Omental fat pad (tissue), 4 donors: ENCODE measurements around the gene DCHS2. TPM values are rescaled to one million over a fixed set of nuclear protein-coding genes. Genes with fewer than 3 reads are reported as not detected.

ENCODE experiments used
- ATAC-seq: fragments of 150-250 bp; one replicate; pipeline ENCODE4 v1.9.1; 2016; ENCODE audit warnings: mild to moderate bottlenecking, moderate library complexity; ENCODE audit not compliant: low FRiP score
- DNase-seq: peaks from one replicate; pipeline ENCODE4 v3.0.0-alpha.2; 2019; ENCODE audit warnings: low spot score
- CTCF ChIP-seq, 3 donors: fragments of 450-650 bp; IDR thresholded peaks; one replicate each; pipeline ENCODE4 v1.5.1; 2016 to 2017; ENCODE audit warnings: antibody characterized with exemption in 3 of 3, mild to moderate bottlenecking in 3 of 3, moderate library complexity in 2 of 3
- total RNA-seq, 4 donors: library from RNA; depleted of rRNA; stranded (reverse); fragments of >200 nt; gene quantifications; one replicate each; pipeline ENCODE4 v1.1.0, GENCODE V29; 2016

The DCHS2 gene
- total RNA-seq, 4 donors from 2014 or later: 0.06 to 2.0 (median 0.72) TPM

GRCh38 chr4:154384012-154384411 lies 107.6 kb downstream of the DCHS2 start:
- no peak for TF ChIP-seq CTCF (IDR thresholded peaks at IDR 0.05)
- ATAC-seq (no peak), DNase-seq (no peak)

GRCh38 chr4:154376486-154376885 lies 115.1 kb downstream of the DCHS2 start:
- ATAC-seq (no peak), DNase-seq (no peak)
- TF ChIP-seq CTCF (IDR thresholded peaks at IDR 0.05): no peak

- no peak for DNase-seq
- TF ChIP-seq CTCF (IDR thresholded peaks at IDR 0.05): no peak
- ATAC-seq: no peak
These were observed 123.5 kb downstream of the DCHS2 start for GRCh38 chr4:154368060-154368459.

- TF ChIP-seq CTCF (IDR thresholded peaks at IDR 0.05): no peak
- no peak for DNase-seq
- ATAC-seq: no peak
These were observed 123.9 kb downstream of the DCHS2 start for GRCh38 chr4:154367659-154368058.

- no peak for DNase-seq
- no peak for TF ChIP-seq CTCF (IDR thresholded peaks at IDR 0.05)
- ATAC-seq: no peak
These were observed 124.6 kb downstream of the DCHS2 start for GRCh38 chr4:154366956-154367355.

- ATAC-seq (no peak), DNase-seq (no peak)
- no peak for TF ChIP-seq CTCF (IDR thresholded peaks at IDR 0.05)
These were observed 127.3 kb downstream of the DCHS2 start for GRCh38 chr4:154364066-154364845.

GRCh38 chr4:154361450-154361849 lies 130.1 kb downstream of the DCHS2 start:
- ATAC-seq (no peak), DNase-seq (no peak)
- no peak for TF ChIP-seq CTCF (IDR thresholded peaks at IDR 0.05)
